ENCODE measurements around the gene ACTL6B. TPM values are rescaled to one million over a fixed set of nuclear protein-coding genes. Genes with fewer than 3 reads are reported as not detected.

The ACTL6B gene
- total and polyA plus RNA-seq, 2 of the 13 experiments (the other 11 are each of a cell fraction or from before 2014, with no cell fraction given): not detected

GRCh38 chr7:100612730-100613390 lies 43.4 kb downstream of the ACTL6B start:
- Histone ChIP-seq H3K9ac (ENCODE audit: insufficient read depth, low read depth, low read length) (peak overlapping the region; percentile 79), H3K4me2 (ENCODE audit: low read depth, low read length) (peak overlapping the region; percentile 95), H3K36me3 (replicated peaks in 1 of 2; ENCODE audit: control insufficient read depth in 1 of 2, insufficient read depth in 2 of 2, low read length in 2 of 2) (no peaks in the 10 kb centered on the region), H3K27me3 (ENCODE audit: control insufficient read depth in 1 of 2, insufficient read depth in 2 of 2, low read length in 2 of 2) (no peaks in the 10 kb centered on the region), H3K4me3 (replicated peaks in 1 of 3; ENCODE audit: insufficient read depth in 1 of 3, low read depth in 2 of 3, low read length in 3 of 3) (peak overlapping the region; percentile 61 to 81 (median 77)), H3K27ac (ENCODE audit: extremely low read length, insufficient read depth, low read length) (peak overlapping the region; percentile 95), H3K79me2 (ENCODE audit: insufficient read depth, low read length) (no peaks in the 10 kb centered on the region), H4K20me1 (ENCODE audit: insufficient read depth, low read length) (no peaks in the 10 kb centered on the region), H3K4me1 (ENCODE audit: insufficient read depth, low read length) (peaks cover 29% of the 10 kb centered on the region), H2AFZ (ENCODE audit: low read length) (no peak overlapping the region), H3K9me3 (ENCODE audit: low read length) (no peaks in the 10 kb centered on the region)
- WGBS (ENCODE audit: low lambda C conversion rate): 0% methylated on average over 4 of the region's 29 CpGs
- in situ Hi-C loops (cut with HindIII; ENCODE audit: extremely low pct_ligation_motif_present, low pct_unique_long_range_greater_than_20kb): loop anchor here (5.0 kb wide), 1 partner anchor 79 kb away; the partner anchor contains the start of gene GIGYF1
- peak; percentile 45 for ATAC-seq
- POLR2A ChIA-PET: interaction anchor here (0.6 to 3.7 kb wide), 35 partner anchors 9 to 262 kb away, joined by 3 to 61 read pairs (median 5); partner anchors contain the start of genes ACTL6B, AGFG2, EPHB4 and FBXO24
- FAIRE-seq: peak; percentile 34
- CTCF ChIA-PET (ENCODE audit: low intra/inter-chr PET ratio, low total read pairs): no interaction called here
- intact Hi-C loops (cut with micrococcal nuclease; ENCODE audit: unreplicated experiment): loop anchor here (1.0 to 5.0 kb wide), 2 partner anchors 27 to 79 kb away; partner anchors contain the start of genes FBXO24, GIGYF1 and LRCH4
- DNase-seq (ENCODE audit: low spot score): peak; percentile 32
- TSS peak; percentile 71 for BruUV-seq (replicated peaks)
- TF ChIP-seq ZNF543 (CRISPR knock-in tag; IDR thresholded peaks at IDR 0.05) (no peak), SMAD1 (CRISPR knock-in tag; IDR thresholded peaks at IDR 0.05; ENCODE audit: borderline replicate concordance, low read depth) (no peak; the same call in 1 of the 2 replicates), JUND (CRISPR knock-in tag; IDR thresholded peaks at IDR 0.05) (no peak), ZNF3 (CRISPR knock-in tag; IDR thresholded peaks at IDR 0.05) (no peak), RBFOX2 (IDR thresholded peaks at IDR 0.05; ENCODE audit: low read depth, low read length) (no peak), HNRNPLL (IDR thresholded peaks at IDR 0.05; ENCODE audit: low read depth, low read length, poor library complexity, severe bottlenecking) (no peak), FOXC1 (CRISPR knock-in tag; IDR thresholded peaks at IDR 0.05; ENCODE audit: borderline replicate concordance) (no peak), ETV5 (CRISPR knock-in tag; IDR thresholded peaks at IDR 0.05; ENCODE audit: borderline replicate concordance) (no peak), ZSCAN5A (CRISPR knock-in tag; IDR thresholded peaks at IDR 0.05; ENCODE audit: borderline replicate concordance) (no peak), NAIF1 (CRISPR knock-in tag; IDR thresholded peaks at IDR 0.05; ENCODE audit: borderline replicate concordance) (no peak), SMC3 (IDR thresholded peaks at IDR 0.05; ENCODE audit: low read length) (peak; percentile 27; the same call in 1 of the 2 replicates), DNMT3B (CRISPR knock-in tag; conservative IDR thresholded peaks at IDR 0.05) (no peak), SKIL (CRISPR knock-in tag; IDR thresholded peaks at IDR 0.05; ENCODE audit: borderline replicate concordance) (no peak), NFATC3 (CRISPR knock-in tag; IDR thresholded peaks at IDR 0.05) (no peak), TEAD2 (CRISPR knock-in tag; IDR thresholded peaks at IDR 0.05) (no peak), RARA (CRISPR knock-in tag; IDR thresholded peaks at IDR 0.05) (no peak), FOXP1 (IDR thresholded peaks at IDR 0.05) (no peak), FOXP1 (CRISPR knock-in tag; IDR thresholded peaks at IDR 0.05) (no peak), ZNF703 (CRISPR knock-in tag; IDR thresholded peaks at IDR 0.05; ENCODE audit: borderline replicate concordance) (no peak), TFDP1 (CRISPR knock-in tag; IDR thresholded peaks at IDR 0.05; ENCODE audit: borderline replicate concordance) (no peak), FLYWCH1 (CRISPR knock-in tag; IDR thresholded peaks at IDR 0.05) (no peak), RFXAP (CRISPR knock-in tag; IDR thresholded peaks at IDR 0.05; ENCODE audit: borderline replicate concordance) (no peak)
